Parathyroid adenoma (tissue), 2 donors: Measurements from ENCODE around the gene ACOT9.

Experiments used
- H2AFZ ChIP-seq: fragments of 300-600 bp; sonication (generic); one replicate; pipeline ENCODE4 v1.7.0; 2017; ENCODE audit warnings: antibody characterized with exemption, mild to moderate bottlenecking
- H3K27ac ChIP-seq: fragments of 300-600 bp; sonication (generic); one replicate; pipeline ENCODE4 v1.7.0; 2017
- H3K27me3 ChIP-seq: fragments of 300-600 bp; sonication (generic); one replicate; pipeline ENCODE4 v1.7.0; 2017; ENCODE audit warnings: low read length; ENCODE audit not compliant: control insufficient read depth, insufficient read depth
- H3K36me3 ChIP-seq: fragments of 300-600 bp; sonication (generic); one replicate; pipeline ENCODE4 v1.7.0; 2017; ENCODE audit warnings: low read length; ENCODE audit not compliant: control insufficient read depth, insufficient read depth
- H3K4me1 ChIP-seq: fragments of 300-600 bp; sonication (generic); one replicate; pipeline ENCODE4 v1.7.0; 2017; ENCODE audit warnings: control low read depth
- H3K4me2 ChIP-seq: fragments of 300-600 bp; sonication (generic); one replicate; pipeline ENCODE4 v1.7.0; 2017; ENCODE audit warnings: low read length
- H3K4me3 ChIP-seq: fragments of 300-600 bp; sonication (generic); one replicate; pipeline ENCODE4 v1.7.0; 2017; ENCODE audit warnings: low read depth, low read length
- H3K79me2 ChIP-seq: fragments of 300-600 bp; sonication (generic); one replicate; pipeline ENCODE4 v1.7.0; 2017; ENCODE audit warnings: control low read depth
- H3K9ac ChIP-seq: fragments of 300-600 bp; sonication (generic); one replicate; pipeline ENCODE4 v1.7.0; 2017; ENCODE audit warnings: mild to moderate bottlenecking
- H3K9me3 ChIP-seq: fragments of 300-600 bp; sonication (generic); one replicate; pipeline ENCODE4 v1.7.0; 2017; ENCODE audit warnings: low read length; ENCODE audit not compliant: control insufficient read depth
- CTCF ChIP-seq: fragments of 300-600 bp; sonication (generic); IDR thresholded peaks from one replicate; pipeline ENCODE4 v1.7.0; 2017; ENCODE audit warnings: antibody characterized with exemption, mild to moderate bottlenecking
- donor health status: primary hyperparathyroidism.

Gene ACOT9

GRCh38 chrX:23659339-23659738 lies 83.7 kb downstream of the ACOT9 start:
- Histone ChIP-seq H3K4me2 (no peak overlapping the region), H3K9me3 (no peaks in the 10 kb centered on the region), H3K4me1 (no peaks in the 10 kb centered on the region), H3K27me3 (no peaks in the 10 kb centered on the region), H3K9ac (no peak overlapping the region), H3K36me3 (no peaks in the 10 kb centered on the region), H2AFZ (no peak overlapping the region), H3K79me2 (no peaks in the 10 kb centered on the region), H3K4me3 (no peak overlapping the region), H3K27ac (no peak overlapping the region)
- TF ChIP-seq CTCF, result no peak

GRCh38 chrX:23656684-23657083 lies 86.4 kb downstream of the ACOT9 start:
- Histone ChIP-seq H3K4me2 (no peak overlapping the region), H3K4me1 (no peaks in the 10 kb centered on the region), H3K36me3 (no peaks in the 10 kb centered on the region), H3K9ac (no peak overlapping the region), H3K79me2 (no peaks in the 10 kb centered on the region), H3K4me3 (no peak overlapping the region), H3K9me3 (no peaks in the 10 kb centered on the region), H3K27ac (no peak overlapping the region), H3K27me3 (no peaks in the 10 kb centered on the region), H2AFZ (no peak overlapping the region)
- TF ChIP-seq CTCF, result no peak

GRCh38 chrX:23656091-23656490 lies 87.0 kb downstream of the ACOT9 start:
- no peaks in the 10 kb centered on the region for H3K36me3 ChIP-seq
- H3K9ac ChIP-seq, result no peak overlapping the region
- no peaks in the 10 kb centered on the region for H3K9me3 ChIP-seq
- H3K27me3 ChIP-seq, result no peaks in the 10 kb centered on the region
- H3K79me2 ChIP-seq, result no peaks in the 10 kb centered on the region
- no peak for TF ChIP-seq CTCF
- no peak overlapping the region for H3K27ac ChIP-seq
- no peak overlapping the region for H3K4me3 ChIP-seq
- no peaks in the 10 kb centered on the region for H3K4me1 ChIP-seq
- no peak overlapping the region for H3K4me2 ChIP-seq
- no peak overlapping the region for H2AFZ ChIP-seq
